Activated CD4-positive, alpha-beta T cell treated with anti-CD3 and anti-CD28 coated beads for 24 hours (primary cell): ENCODE data around the gene C21orf58.

Experiments used
- DNase-seq, 2 donors: peaks; one replicate each; pipeline ENCODE4 v3.0.0-alpha.2; 2020; ENCODE audit warnings: low read depth in 2 of 2

C21orf58 gene

DNA sequence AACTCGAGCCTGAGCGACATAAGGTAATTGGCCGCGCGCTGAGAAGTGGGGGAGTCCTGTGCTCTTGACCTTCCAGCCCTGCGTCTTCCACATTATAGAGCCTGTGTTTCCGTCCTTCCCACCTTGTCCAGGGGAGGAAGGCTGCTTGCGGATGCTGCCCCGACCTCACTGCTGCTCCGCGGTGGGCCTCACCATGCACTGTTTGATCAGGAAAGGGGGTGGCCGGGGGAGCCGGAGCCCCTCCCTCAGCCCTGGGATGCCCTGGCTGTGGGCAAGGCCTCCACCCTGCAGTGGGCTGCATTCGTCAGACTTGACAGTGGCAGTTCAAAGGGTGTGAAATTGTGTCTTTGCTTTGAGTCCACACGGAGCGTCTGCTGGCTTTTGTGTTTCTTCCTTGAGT, 30.4 kb upstream of the C21orf58 start:
- no peak for DNase-seq

DNA sequence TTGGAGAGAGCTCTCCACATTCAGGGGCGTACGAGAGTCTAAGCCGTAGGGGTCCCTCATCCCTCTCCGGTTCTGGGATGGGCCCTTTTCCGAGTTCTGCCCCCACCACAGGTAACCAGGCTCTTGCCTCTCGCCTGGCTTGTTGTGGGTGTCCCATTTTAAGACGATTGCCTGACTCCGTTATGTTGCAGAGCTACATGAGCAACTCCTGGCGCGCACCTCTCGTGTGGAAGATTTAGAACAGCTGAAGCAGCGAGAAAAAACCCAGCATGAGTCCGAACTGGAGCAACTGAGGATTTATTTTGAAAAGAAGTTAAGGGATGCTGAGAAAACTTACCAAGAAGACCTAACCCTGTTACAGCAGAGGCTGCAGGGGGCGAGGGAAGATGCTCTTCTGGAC, 29.2 kb upstream of the C21orf58 start:
- no peak for DNase-seq

DNA sequence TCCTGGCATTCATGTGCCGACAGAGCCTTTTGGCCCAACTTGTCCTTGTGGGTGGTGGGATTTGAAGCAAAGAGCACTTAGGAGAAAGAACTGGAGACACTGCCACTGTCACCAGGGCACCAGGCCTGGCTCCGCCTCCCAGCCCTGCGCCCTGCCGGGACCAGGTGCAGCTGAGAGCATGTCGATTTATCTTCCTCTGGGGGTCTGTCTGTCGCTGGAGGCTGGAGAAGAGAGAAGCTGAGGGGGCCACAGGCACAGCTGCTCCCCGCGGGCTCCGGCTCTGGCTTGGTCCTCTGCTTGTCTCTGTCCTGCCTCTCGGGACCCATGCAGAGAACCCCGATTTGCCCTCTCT, 28.5 kb upstream of the C21orf58 start:
- DNase-seq, result no peak

DNA sequence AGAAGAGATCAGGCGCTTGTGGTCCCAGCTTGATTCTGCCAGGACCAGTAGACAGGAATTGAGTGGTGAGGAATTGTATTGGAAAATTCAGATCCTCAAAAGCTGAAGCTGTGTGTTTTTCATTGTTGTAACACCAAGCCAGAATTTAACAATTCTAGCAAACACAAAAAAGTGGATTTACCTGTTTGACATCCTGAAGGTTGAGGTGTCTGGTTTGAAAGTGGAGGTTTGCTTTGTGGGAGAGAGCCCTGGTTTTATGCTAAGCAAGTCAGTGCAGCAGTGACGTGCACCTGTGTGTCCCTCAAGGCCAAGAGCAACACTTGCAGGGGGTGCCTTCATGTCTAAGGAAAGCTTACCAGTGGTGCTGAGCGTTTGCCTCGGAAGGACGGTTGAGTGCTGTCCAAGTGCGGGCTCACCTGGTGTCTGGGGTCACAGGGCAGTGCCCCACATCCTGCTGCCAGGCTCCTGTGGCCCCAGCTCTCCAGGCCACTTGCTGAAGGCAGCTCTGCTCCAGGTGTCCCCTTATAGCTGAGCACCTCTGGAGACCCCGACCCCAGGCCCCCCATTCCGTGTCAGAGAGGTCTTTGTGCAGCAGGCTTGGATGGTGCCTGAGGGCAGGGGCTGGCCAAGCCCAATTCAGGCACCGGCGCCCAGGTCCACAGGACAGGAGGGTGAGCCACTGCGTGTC, 27.9 kb upstream of the C21orf58 start:
- no peak for DNase-seq

DNA sequence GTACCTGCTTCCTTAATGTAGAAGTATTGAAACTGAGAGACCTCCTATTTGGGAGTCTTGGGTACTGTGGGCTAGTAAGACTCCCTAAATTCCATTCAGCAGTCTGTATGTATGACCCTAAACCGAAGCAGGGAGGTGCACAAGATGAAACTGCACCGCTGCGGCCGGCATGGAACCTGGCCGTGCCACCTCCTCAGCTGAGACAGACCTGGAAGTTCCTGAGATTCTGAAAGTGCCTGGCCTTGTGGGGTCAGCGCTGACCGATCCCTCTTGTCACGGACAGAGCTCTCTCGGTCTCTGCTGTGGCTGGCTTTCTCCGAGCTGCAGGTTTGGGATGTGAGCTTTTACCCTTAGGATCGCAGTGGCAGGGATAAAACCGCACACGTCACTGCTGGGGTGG, 27.3 kb upstream of the C21orf58 start:
- no peak for DNase-seq

DNA sequence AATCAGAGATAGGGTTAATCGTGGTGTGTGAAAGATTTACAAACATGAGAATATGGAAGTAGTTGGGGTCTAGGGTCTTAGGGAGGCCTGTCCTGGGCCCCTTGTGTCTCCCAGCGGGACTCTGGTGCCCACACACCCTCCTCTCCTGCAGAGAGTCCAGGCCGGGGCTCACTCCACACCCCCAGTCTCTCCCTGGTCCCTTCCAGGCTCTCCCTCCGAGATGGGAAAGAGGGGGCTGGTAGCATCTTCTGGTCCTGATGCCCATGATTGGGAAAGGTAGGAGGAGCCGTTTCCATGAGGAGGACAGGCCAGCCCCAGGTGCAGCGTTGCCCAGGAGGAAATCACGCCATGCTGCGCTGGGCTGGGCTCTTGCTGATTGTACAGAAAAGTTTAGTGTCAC, 26.9 kb upstream of the C21orf58 start:
- no peak for DNase-seq

DNA sequence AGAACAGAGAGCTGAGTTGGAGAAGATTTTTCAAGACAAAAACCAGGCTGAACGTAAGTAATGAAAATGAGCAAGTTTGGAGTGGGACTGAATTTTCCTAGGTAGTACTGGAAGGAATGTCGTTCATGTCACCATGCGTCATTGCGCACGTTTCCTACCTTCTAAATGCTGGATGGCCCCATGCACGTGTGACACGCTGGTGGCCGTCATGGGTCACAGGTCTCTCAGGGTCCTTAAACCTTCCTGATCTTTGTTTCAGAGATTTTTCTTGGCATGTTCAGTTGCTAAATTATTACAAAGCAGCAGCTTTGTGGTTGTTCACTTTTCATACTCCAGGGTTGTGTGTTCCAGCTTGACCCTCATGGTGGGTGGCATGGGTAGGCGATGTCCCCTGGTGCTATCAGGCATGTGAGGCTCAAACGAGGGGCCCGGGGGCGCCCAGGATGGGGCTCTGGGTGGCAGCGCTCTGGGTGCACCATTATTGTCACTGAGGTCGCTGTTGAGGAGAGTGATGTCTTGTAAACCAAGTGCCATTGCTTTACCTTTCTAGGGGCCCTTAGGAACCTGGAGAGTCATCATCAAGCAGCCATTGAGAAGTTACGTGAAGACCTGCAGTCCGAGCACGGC, 25.6 kb upstream of the C21orf58 start:
- no peak for DNase-seq

DNA sequence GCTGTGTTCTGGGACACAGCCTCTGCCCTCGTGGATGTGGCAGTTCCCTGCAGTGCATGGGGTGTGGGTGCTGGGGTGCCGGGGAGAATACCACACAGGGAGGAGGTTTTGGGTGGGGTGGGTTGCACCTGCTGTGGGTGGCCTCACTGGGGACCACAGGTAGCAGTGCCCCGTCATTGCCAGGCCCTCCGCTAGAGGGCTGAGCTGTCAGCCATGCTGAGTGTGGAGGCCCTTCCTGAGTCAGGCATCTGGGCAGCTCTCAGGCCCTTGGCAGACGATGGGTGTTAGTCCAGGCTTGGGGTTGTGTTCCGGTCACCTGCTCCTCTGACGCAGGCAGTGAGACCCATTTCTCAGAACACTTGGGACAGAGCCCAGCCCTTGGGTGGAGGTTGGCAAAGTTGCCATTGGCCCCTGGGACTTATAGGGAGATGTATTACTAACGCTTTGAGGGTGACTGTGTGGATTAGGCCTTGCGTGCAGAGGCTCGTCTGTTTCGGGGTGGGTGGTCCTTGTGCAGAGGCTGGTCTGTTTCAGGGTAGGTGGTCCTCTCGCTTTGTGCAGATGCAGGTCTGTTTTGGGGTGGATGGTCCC, 24.2 kb upstream of the C21orf58 start:
- no peak for DNase-seq

DNA sequence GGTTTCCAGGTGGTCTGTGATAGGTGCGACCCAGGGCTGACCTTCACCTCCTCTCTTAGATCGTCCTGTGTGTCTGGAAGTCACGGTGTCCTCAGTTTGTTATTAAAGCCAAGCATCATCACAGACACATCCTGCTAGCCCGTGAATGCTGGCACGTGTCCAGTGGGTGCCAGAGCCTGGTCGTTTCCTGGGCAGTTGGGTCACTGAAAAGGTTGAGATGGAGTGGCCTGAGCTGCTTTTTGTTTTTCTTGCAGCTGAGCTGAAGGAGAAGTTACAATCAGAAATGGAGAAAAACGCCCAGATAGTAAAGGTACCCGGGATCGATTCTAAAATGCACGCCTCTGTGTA, 23.5 kb upstream of the C21orf58 start:
- no peak for DNase-seq

DNA sequence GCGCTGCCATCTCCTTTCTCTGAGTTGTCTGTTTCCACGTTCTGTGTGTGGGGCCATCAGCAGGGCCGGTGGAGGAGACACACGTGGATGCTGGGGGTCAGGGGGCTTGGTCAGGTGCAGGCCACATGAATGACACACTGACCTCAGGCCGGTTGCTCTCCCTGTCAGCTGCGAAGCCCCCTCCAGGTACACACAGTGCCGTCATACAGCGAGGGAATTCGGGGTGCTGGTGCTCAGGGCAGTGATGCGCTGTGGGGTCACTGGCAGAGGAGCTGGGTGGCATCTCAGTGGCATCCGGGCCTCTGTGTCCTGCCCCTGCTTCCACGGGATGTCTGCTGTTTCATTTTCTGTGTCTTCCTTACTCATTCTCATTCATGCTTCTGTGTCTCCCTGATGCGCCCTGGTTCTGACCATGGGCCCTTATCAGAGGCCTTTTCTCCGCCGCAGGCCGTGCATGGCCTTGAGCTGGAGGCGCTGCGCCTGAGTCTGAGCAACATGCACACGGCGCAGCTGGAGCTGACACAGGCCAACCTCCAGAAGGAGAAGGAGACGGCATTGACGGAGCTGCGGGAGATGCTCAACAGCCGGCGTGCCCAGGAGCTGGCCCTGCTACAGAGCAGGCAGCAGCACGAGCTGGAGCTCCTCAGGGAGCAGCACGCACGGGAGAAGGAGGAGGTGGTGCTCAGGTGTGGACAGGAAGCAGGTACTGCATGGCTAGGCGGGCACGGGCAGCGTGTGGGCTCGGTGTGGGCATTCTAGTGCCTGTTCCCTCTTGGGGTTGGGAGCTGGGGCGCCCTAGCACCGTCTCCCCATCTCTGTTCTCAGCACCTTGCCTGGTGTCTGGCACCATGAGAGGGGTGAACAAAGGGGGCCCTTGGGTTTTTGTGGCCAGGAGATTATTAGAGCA, 22.9 kb upstream of the C21orf58 start:
- no peak for DNase-seq

DNA sequence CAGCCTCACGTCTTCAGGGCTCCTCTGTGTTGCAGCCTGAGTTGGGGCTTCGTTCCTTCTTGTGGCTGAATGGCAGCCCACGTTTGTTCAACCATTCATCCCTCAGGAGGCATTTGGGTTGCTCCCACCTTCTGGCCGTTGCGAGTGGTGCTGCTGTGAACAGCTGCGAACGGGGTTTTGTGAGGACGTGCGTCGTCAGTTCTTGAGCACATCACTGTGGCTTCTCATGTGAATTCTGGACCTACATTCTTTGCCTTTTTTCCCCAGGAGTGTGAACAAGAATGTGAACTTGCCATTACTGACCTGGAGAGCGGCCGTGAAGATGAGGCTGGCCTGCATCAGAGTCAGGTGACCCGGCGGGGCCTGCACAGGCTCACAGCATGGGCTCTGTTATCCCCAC, 22.2 kb upstream of the C21orf58 start:
- DNase-seq, result no peak

DNA sequence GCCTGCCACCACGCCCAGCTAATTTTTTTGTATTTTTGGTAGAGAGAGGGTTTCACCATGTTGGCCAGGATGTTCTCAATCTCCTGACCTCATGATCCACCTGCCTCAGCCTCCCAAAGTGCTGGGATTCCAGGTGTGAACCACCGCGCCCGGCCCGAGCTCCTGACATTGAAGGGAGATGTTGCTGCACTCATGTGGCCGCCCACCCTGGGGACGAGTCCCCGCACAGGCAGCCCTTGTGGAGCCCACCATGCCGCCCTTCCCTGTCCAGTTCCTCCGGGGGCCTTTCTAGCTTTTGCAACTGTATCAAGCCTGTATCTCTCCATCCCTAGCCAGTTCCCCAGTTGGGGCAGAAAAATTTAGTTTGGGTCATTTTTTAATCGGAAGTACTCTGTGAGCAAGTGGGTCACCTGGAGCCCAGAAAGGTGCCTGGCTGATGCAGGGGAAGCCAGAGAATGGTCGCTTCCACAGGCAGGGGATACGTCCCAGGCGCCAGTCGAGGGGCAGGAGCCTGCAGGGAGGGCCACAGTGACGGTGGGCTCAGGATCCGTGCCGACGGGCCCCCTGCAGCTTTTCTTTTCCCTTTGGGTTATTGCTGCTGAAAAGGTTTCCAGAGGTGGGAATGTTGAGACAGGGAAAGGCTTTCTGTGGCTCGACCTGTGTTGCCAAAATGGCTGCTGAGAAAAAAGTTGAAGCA, 20.7 kb upstream of the C21orf58 start:
- no peak for DNase-seq

DNA sequence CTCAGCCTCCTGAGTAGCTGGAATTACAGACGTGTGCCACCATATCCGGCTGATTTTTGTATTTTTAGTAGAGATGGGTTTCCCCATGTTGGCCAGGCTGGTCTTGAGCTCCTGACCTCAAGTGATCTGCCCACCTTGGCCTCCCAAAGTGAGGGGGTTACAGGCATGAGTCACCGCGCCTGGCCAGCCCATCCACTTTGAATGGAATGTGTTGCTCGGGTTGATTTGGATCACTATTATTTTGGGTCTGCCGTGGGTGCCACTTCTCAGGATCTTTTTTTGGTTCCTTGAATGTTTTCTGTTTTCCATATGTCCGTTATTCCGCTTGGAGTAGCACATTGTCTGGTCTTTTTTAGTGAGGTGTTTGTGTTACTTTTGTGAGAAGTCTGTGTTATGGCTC, 17.3 kb upstream of the C21orf58 start:
- DNase-seq, result no peak

DNA sequence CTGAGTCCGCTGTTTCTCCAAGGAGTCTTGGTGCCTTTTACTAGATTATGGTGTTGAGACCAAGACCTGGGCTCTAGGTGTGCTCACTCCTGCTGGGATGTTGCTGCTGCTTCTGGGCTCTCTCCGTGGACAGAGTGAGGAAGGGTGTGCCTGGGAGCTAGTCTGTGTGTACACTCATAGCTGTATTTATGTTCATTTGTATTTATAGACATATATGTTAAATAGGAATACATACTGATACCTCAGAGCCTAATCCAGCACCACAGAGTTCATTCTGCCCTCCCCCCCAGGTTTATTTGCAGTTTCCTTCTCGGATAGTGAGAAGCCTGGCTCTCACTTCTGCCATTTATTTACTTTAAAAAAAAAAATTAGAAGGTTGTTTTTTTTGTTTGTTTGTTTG, 12.9 kb upstream of the C21orf58 start:
- DNase-seq, result no peak

DNA sequence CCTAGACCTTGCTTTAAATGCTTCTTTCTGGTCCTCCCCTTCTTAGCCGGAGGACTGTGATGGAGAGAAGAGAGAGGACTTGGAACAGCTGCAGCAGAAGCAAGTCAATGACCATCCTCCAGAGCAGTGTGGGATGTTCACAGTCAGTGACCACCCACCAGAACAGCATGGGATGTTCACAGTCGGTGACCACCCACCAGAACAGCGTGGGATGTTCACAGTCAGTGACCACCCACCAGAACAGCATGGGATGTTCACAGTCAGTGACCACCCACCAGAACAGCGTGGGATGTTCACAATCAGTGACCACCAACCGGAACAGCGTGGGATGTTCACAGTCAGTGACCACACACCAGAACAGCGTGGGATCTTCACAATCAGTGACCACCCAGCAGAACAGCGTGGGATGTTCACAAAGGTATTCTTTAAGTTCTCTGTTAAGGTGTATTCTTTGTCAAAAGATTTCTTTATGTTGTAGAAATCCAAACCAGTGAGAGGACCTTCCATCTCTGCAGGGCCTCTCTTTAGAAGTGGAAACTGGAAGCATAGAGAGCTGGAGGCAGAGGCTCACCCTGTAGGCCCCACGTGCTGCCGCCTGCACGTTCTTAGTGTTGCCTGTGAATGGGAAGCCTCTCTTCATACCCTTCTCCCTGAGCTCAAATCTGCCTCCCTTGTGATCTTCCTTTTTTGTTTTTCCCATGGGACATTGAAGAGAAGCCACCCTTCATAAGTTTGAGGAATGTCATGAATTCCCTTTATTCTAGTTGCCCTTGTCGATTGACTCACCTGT, 10.9 kb upstream of the C21orf58 start:
- DNase-seq, result no peak

DNA sequence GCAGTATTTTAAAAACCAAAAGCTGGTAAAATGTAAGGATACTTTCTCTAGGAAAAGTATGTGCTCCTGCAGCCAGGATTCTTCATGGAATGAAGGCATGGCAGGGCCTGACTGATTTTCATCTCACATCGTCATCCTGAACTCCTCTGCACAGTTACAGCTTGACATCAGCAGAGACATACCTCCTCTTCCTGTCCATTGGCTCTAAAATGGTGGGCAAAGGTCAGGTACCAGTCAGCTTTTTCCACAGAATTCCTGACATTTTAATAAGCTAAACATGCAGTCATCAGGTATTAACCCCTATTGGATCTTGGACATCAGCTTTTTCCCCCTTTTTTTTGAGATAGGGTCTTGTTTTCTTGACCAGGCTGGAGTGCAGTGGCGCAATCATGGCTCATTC, 6.1 kb upstream of the C21orf58 start:
- no peak for DNase-seq

DNA sequence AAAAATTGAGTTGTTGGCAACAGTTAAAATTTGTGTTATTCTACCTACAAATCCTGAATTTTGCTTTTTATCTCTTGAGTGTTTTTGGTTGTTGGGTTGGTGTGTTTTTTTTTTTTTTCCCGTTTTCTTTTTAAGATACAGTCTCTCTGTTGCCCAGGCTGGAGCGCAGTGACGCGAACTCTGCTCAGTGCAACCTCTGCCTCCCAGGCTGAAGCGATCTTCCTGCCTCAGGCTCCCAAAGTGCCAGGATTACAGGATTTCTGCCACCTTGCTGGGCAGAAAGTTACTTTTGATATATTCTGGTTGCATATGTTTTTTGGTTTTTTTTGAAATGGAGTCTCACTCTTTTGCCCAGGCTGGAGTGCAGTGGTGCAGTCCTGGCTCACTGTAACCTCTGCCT, 4.5 kb upstream of the C21orf58 start:
- no peak for DNase-seq

DNA sequence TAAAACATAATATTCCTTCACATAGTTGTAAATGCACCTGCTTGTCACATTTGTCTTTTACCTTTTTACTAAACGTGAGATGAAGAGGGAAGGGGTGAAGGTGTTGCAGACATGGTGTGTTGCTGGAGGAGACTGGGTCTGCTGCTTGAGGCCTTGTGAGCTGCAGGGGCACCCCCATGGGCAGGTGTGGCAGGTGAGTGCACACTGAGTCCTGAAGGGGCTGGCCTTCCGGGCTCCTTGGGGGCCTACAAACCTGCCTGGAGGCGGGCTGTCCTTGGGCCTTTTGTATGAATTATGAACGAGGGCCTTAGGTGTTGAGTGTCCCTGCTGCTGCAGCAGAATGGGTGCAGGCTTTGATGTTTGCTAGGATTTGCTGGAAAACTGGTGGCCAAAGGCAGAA, 4.0 kb upstream of the C21orf58 start:
- DNase-seq, result no peak

DNA sequence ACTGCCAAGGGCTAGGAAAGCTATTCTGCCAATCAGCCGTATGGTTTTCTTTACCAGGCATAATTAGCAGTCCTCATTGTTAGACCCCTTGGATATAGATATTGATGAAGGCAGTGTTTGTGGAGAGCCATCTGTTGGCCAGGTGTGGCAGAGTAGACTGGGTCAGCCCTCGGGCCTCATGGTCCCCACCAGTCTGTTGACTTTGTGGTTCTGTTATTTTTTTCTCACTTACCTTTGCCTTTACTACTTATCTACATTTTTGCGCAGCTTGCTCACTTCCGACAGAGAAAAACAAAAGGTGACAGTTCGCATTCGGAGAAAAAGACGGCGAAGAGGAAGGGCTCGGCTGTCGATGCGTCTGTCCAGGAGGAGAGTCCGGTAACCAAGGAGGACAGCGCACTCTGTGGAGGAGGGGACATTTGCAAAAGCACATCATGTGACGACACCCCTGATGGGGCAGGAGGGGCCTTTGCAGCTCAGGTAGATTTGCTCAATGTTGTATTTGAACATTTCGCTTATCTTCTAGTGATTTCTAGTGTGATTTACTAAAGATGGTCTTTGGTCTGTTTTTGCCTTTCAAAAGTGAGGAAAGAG, 2.5 kb upstream of the C21orf58 start:
- no peak for DNase-seq

DNA sequence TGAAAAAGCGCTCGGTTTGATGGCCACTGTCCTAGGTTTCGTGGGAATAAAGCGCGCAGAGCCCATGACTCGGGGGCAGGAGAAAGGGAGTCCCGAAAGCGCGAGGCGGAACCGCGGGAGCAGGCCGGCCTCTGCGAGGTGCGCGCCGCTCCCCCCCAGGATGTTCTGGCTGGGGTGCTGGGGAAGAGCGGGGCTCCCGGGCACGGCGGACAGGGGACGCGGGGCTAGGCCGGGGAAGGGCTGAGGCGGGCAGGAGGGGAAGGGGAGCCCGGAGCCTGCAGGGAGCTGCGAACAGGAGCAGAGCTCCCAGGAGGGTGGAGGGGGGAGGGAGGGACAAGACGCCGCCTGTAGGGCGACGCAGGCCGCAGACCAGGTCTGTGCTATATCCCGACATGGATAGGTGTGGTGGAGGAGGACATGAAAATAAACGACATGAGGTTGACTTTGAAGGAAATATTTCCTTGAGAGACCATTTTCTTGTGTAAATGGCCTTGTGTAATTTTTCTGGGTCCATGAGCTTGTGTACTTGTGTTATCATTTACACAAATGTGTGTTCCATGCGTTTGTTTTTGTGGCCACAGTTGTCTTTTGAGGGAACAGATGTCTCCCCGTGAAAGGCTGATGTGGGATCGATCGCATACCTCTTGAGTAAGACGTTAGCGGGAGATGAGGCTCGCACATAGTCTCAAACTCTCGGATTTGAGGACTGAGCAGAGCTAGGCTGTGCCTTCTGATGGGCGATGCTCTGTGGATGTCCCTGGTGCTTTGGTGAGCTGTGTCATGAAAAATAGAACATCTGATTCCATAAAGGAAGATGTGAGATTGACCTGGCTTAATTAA, 1.6 kb upstream of the C21orf58 start:
- peak; percentile 2 to 28 for DNase-seq
